Panc1 (cell line): ENCODE results near the gene CHRND. TPM values are rescaled to one million over a fixed set of nuclear protein-coding genes. Genes with fewer than 3 reads are reported as not detected.

Source experiments
- ATAC-seq: fragments of 200-7000 bp; cut with Tn5 transposase; 2 replicates; pipeline ENCODE4 v1.9.1; 2020; ENCODE audit warnings: mild to moderate bottlenecking, moderate library complexity
- BruUV-seq: library from RNA; stranded (reverse); fragments of 400-500 nt; replicated peaks from 2 replicates; lab custom pipeline; 2021; lab: Mats Ljungman, UMichigan
- CTCF ChIA-PET: fragments of 300-600 bp; sonication (Branson Sonifier 250); formaldehyde crosslinking; loops from one replicate; lab custom pipeline; 2022; ENCODE audit warnings: antibody characterized with exemption; lab: Charles Lee
- POLR2A ChIA-PET: fragments of 300-600 bp; sonication (Branson Sonifier 250); formaldehyde crosslinking; loops from one replicate; lab custom pipeline; 2022; ENCODE audit warnings: antibody characterized with exemption; lab: Charles Lee
- DNase-seq: peaks from one replicate; pipeline ENCODE4 v3.0.0-alpha.2; 2010; ENCODE audit warnings: low read depth, low spot score
- H3K27ac ChIP-seq: 2 replicates; pipeline ENCODE4 v1.5.1; 2011; ENCODE audit warnings: mild to moderate bottlenecking, low read length, inconsistent platforms
- H3K27me3 ChIP-seq: fragments of 200-500 bp; sonication (Bioruptor generic); 2 replicates; pipeline ENCODE4 v1.6.0; 2014; ENCODE audit warnings: low read length, inconsistent platforms; ENCODE audit not compliant: control insufficient read depth, insufficient read depth
- H3K36me3 ChIP-seq: fragments of 200-500 bp; sonication (Bioruptor generic); 2 replicates; pipeline ENCODE4 v1.5.1; 2014; ENCODE audit warnings: inconsistent platforms, mild to moderate bottlenecking, low read length, moderate library complexity; ENCODE audit not compliant: control insufficient read depth, insufficient read depth
- H3K4me1 ChIP-seq: 2 replicates; pipeline ENCODE4 v1.5.1; 2011; ENCODE audit warnings: inconsistent platforms, mild to moderate bottlenecking, low read length, moderate library complexity; ENCODE audit not compliant: control insufficient read depth, insufficient read depth
- H3K4me3 ChIP-seq, 2 experiments: 2 replicates each; pipeline ENCODE4 v1.5.1; 2011 to 2012; ENCODE audit warnings: low read depth in 2 of 2, low read length in 2 of 2, mild to moderate bottlenecking in 2 of 2, inconsistent platforms in 1 of 2, moderate library complexity in 1 of 2
- H3K9me3 ChIP-seq: fragments of 200-500 bp; sonication (Bioruptor generic); 2 replicates; pipeline ENCODE4 v1.5.1; 2014; ENCODE audit warnings: low read depth, mild to moderate bottlenecking, inconsistent platforms, low read length, moderate library complexity; ENCODE audit not compliant: control insufficient read depth, insufficient read depth
- CTCF ChIP-seq: fragments of 450-650 bp; IDR thresholded peaks from 2 replicates; pipeline ENCODE4 v1.5.1; 2017; ENCODE audit warnings: mild to moderate bottlenecking
- POLR2AphosphoS5 ChIP-seq: IDR thresholded peaks from 2 replicates; pipeline ENCODE4 v1.6.1; 2012; ENCODE audit warnings: mild to moderate bottlenecking, low read depth, low read length, moderate library complexity
- REST ChIP-seq, 2 experiments: IDR thresholded peaks; 2 replicates each; pipeline ENCODE4 v1.6.1; 2011 to 2012; ENCODE audit warnings: low read depth in 2 of 2, control low read depth in 1 of 2, low read length in 1 of 2, mild to moderate bottlenecking in 1 of 2, moderate library complexity in 1 of 2; ENCODE audit not compliant: insufficient read depth in 1 of 2
- SIN3A ChIP-seq: IDR thresholded peaks from 2 replicates; pipeline ENCODE4 v1.6.1; 2012; ENCODE audit warnings: low read depth, mild to moderate bottlenecking, low read length, moderate library complexity, borderline replicate concordance; ENCODE audit not compliant: insufficient read depth
- TCF7L2 ChIP-seq: IDR thresholded peaks from 2 replicates; pipeline ENCODE4 v1.6.1; 2011; ENCODE audit warnings: mild to moderate bottlenecking, low read depth, low read length, inconsistent platforms
- in situ Hi-C: cut with HindIII; loops from 2 replicates; pipeline ENCODE4 v1.10.0; 2016; ENCODE audit warnings: low sequenced_read_pairs, low pct_unique_long_range_greater_than_20kb
- intact Hi-C: fragments of 100-400 bp; cut with micrococcal nuclease; formaldehyde crosslinking; loops from one replicate; pipeline ENCODE4 v1.10.0; 2022; ENCODE audit not compliant: unreplicated experiment
- total RNA-seq: library from RNA; stranded (reverse); gene quantifications from one replicate; pipeline ENCODE4 v1.2.1, GENCODE V29; 2021; ENCODE audit not compliant: unreplicated experiment

Gene CHRND
- total RNA-seq, 1 experiment from 2014 or later = not detected

DNA sequence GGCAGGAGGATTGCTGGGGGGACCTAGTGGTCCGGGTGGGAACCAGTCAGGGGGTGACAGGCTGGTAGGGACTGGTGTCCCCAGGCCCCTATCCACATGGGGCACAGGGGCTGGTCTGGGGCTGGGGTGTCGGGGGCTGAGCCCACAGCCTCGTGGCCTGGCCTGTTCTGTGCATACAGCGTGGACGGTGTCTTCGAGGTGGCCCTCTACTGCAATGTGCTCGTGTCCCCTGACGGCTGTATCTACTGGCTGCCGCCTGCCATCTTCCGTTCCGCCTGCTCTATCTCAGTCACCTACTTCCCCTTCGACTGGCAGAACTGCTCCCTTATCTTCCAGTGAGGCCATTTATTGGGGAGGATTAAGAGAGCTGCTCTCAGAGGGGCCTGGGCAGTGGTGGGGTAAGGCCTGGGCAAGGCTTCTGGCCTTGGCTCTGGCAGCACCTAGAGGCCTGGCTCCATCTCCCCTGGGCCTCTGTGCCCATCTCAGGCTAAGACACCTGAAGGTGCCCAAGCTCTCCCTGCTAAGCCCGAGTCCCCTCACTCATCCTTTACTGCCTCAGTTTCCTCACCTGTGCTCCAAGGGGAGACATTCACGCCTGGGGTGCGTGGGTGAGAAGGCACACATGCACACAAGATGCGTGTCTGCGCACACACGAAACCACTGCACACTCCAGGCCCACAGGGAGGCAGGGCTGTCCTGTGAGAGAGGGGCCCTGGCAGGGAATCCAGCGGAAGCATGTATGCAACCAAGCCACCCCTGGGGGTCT lies 15.4 kb downstream of the CHRND start:
- ChIA-PET CTCF (no interaction called here), POLR2A (interaction anchor here (0.6 kb wide), 1 partner anchor 567 kb away, joined by 12 read pairs; no protein-coding TSS in a partner anchor)
- in situ Hi-C loops = no loop called here
- ATAC-seq (no peak), DNase-seq (no peak)
- Histone ChIP-seq H3K9me3 (no peaks in the 10 kb centered on the region; the same call in 1 of the 2 replicates), H3K4me1 (no peaks in the 10 kb centered on the region), H3K27me3 (no peaks in the 10 kb centered on the region), H3K27ac (no peak overlapping the region), H3K36me3 (no peaks in the 10 kb centered on the region), H3K4me3 (no peak overlapping the region)
- TF ChIP-seq SIN3A (no peak), REST (IDR thresholded peaks at IDR 0.05; ENCODE audit: insufficient read depth in 1 of 2, low read depth in 2 of 2, low read length in 1 of 2) (no peak), TCF7L2 (no peak), CTCF (no peak), POLR2AphosphoS5 (no peak)
- intact Hi-C loops = no loop called here
- no TSS peak for BruUV-seq

- no TSS peak for BruUV-seq
- in situ Hi-C loops = no loop called here
- TF ChIP-seq SIN3A (no peak), POLR2AphosphoS5 (no peak), REST (IDR thresholded peaks at IDR 0.05; ENCODE audit: insufficient read depth in 1 of 2, low read depth in 2 of 2, low read length in 1 of 2) (no peak), CTCF (no peak)
- H3K36me3 ChIP-seq = no peaks in the 10 kb centered on the region
- CTCF ChIA-PET = no interaction called here
- POLR2A ChIA-PET = interaction anchor here (0.6 kb wide), 1 partner anchor 568 kb away, joined by 12 read pairs; no protein-coding TSS in a partner anchor
- H3K4me1 ChIP-seq = no peaks in the 10 kb centered on the region
- ATAC-seq = no peak
- no peak overlapping the region for H3K27ac ChIP-seq
- H3K9me3 ChIP-seq = no peaks in the 10 kb centered on the region
- intact Hi-C loops = no loop called here
- no peaks in the 10 kb centered on the region for H3K27me3 ChIP-seq
- no peak for DNase-seq
- no peak overlapping the region for H3K4me3 ChIP-seq
Measured at GRCh38 chr2:232541961-232542714, 16.2 kb downstream of the CHRND start.
